DMS 273 treated with DMSO at 0.1 percent for 48 hours (cell line): ENCODE data around the gene TEP1.
"Not testable (repeated sequence)": the region's sequence is repeated elsewhere in the genome, so short reads cannot be mapped to it uniquely, and the experiment has no call there.

Experiments
- DNase-seq: peaks from one replicate; lab custom pipeline; 2025; lab: John Stamatoyannopoulos, UW

TEP1 gene

GRCh38 chr14:20386276-20386855, 26.9 kb downstream of the TEP1 start:
- DNase-seq, result no peak

DNA sequence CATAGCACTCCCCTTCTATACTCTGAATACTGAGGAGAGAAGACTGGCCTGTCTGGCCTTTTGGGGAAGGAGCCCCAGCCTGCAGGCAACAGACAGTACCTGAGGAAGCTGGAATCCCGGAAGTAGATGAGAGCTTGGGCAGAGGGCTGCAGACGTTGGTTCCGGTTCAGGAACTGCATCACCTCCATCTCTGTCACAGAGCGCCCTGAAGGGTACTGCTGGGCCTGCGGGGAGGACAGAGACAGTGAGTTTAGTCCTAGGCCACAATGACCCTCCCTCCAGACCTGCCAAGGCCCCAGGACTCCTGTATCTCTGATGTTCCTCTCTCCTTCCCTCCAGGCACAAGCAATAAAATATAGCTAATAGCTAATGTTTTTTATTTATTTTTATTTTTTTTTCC, 28.4 kb downstream of the TEP1 start:
- no peak for DNase-seq

GRCh38 chr14:20384321-20384720, 29.0 kb downstream of the TEP1 start:
- no peak for DNase-seq

DNA sequence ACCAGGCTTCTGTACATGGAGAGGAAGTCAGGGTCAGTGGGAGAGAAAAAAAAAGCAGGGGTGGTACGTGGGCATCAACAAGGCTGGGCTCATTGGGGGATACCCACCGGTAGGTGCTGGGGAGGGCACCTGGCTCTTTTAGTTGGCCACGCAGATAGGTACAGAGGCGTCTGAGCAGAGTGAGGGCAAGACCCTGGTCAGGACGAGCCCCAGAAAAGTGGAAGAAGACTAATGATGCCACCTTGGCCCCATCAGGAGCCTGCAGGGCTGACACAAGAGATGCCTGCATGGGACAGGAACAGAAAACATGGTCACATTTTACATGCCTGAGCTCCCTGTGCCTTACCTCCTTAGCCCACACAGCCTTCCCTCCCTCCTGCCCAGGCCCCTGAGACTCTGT, 29.7 kb downstream of the TEP1 start:
- DNase-seq, result no peak

DNA sequence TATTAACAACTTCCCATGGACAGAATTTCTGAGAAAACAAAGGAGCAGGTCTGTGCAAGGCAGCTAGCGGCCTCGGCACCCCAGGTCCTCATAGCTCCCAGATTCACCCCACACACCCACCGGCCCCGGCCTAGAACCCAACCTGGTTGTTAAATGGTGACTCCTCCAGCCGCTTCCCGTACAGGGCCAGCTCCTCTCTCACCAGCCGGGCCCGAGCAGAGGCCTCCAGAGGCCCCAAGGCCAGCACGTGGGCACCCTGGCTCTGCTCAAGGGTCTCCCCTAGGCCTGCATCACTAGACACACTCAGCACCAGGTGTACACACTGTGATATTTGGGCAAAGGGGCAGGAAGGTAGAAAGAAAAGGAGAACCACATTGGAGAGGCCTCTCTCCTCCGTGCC, 30.3 kb downstream of the TEP1 start:
- no peak for DNase-seq

GRCh38 chr14:20382526-20382925, 30.8 kb downstream of the TEP1 start:
- DNase-seq, result no peak

DNA sequence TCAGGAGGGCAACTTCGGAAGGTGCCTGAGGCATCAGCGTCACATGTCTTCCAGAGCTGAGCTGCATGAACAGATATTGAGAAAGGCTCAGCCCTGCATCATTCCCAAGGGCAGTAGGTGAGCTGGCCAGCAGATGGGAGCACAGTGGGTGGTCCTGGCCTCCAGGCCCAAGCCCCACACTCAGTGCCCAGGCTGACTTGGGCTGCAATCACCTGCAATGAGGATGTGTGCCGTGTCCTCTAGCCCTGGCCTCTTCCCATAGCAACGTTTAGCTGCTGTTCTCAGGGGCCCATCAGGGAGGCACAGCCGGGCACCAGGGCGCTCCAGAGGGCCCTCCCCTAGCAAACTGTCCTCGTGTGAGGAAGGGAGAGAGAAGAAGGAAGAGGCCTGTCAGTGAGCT, 32.0 kb downstream of the TEP1 start:
- DNase-seq, result no peak

GRCh38 chr14:20380681-20381080, 32.6 kb downstream of the TEP1 start:
- DNase-seq, result no peak

GRCh38 chr14:20379743-20380142, 33.6 kb downstream of the TEP1 start:
- no peak for DNase-seq

- no peak for DNase-seq
These were observed 36.1 kb downstream of the TEP1 start for GRCh38 chr14:20377171-20377570.

GRCh38 chr14:20376071-20376588, 37.2 kb downstream of the TEP1 start:
- no peak for DNase-seq

GRCh38 chr14:20375471-20375870, 37.8 kb downstream of the TEP1 start:
- DNase-seq, result no peak

- DNase-seq, result no peak
These were observed 40.5 kb downstream of the TEP1 start for GRCh38 chr14:20372796-20373195.

- DNase-seq, result no peak
These were observed 47.4 kb downstream of the TEP1 start for GRCh38 chr14:20365928-20366327.

DNA sequence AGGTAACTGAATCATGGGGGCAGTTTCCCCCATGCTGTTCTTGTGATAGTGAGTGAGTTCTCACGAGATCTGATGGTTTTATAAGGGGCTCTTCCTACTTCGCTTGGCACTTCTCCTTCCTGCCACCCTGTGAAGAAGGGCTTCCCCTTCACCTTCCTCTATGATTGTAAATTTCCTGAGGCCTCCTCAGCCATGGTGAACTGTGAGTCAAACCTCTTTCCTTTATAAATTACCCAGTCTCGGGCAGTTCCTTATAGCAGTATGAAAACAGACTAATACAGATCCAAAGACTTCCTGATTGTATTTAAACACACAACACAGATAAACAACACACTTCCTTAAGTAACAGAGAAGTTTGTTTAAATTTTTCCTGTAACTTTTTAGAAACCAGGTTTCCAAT, 54.8 kb downstream of the TEP1 start:
- DNase-seq, result not testable (repeated sequence)

DNA sequence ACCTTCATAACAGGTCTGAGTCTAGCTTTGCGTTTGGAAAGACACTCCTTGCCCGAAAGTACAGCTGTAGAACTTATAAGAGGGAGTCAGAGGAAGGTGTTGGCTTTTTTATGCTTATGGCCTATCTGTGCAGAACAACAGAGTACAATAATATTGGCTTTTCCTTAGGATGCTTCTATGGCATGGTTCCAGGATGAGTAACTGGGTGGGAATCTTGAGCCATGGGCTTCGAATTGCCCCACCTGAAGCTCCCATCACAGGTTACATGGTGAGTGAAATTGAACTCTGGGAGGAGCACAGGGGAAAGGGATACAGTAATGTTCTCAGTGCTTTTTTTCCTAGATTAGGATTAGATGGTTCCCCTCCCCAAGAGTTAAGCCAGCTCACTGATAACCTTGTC, 56.9 kb downstream of the TEP1 start:
- no peak for DNase-seq

DNA sequence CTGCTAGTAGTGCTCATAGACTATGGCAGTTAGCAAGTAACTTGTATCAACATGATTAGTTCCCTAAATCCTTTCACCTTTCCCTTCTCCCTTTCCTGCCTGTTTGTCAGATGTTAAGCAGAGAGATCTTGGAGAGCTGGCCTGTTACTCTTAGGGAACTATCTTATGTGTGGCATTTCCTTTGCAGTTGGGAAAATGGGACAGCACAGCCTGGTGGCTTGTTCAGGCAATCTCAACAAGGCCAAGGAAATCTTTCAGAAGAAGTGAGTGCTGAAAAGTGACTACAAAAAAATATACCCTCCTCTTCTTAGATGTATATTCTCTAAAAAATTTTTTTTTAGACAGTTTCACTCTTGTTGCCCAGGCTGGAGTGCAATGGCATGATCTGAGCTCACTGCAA, 62.4 kb downstream of the TEP1 start:
- no peak for DNase-seq

- DNase-seq, result no peak
These were observed 63.0 kb downstream of the TEP1 start for GRCh38 chr14:20350282-20350681.

GRCh38 chr14:20347747-20348146, 65.6 kb downstream of the TEP1 start:
- no peak for DNase-seq

GRCh38 chr14:20346713-20347112, 66.6 kb downstream of the TEP1 start:
- no peak for DNase-seq

- no peak for DNase-seq
These were observed 67.9 kb downstream of the TEP1 start for GRCh38 chr14:20345366-20345765.

DNA sequence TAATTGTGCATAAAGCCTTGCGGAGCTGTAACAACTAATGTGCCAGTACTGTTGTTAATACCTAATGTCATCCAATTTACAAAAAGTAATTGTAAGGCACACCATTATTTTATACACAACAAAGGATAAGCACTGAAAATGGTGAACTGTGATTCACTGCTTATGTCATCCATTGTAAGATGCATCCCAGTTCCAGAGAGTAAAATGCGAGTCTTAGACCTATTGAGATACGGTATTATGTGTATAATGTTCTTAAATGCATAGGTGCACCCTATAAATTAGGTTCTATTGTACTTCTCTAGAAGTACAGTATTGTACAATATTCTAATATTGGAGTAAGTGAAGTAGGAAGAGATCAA, 69.5 kb downstream of the TEP1 start:
- DNase-seq, result no peak

DNA sequence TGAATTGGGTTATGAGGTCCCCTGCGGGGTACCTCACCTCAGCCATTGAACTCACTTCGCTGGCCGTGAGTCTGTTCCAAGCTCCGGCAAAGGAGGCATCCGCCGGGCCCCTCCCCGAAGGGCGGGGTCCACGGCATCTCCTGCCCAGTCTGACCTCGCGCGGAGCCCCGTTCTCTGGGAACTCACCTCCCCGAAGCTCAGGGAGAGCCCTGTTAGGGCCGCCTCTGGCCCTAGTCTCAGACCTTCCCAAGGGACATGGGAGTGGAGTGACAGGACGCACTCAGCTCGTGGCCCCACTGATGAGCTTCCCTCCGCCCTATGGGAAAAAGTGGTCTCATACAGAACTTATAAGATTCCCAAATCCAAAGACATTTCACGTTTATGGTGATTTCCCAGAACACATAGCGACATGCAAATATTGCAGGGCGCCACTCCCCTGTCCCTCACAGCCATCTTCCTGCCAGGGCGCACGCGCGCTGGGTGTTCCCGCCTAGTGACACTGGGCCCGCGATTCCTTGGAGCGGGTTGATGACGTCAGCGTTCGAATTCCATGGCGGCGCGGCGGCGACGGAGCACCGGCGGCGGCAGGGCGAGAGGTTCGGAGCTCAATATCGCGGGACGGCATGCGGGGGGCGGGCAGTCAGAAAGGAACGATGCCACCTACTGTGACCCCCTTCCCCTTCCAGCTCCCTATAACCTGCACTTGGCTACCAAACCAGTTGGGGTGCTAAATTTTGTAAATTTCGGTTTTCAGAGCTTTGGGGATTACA, 70.0 kb downstream of the TEP1 start, which contains the start of gene PARP2:
Gene PARP2, plus strand, starts transcription at position 544 of the 770 bp plus-strand sequence. Its CDS starts 7 bp downstream, at position 551.
- DNase-seq, result peak; percentile 100

DNA sequence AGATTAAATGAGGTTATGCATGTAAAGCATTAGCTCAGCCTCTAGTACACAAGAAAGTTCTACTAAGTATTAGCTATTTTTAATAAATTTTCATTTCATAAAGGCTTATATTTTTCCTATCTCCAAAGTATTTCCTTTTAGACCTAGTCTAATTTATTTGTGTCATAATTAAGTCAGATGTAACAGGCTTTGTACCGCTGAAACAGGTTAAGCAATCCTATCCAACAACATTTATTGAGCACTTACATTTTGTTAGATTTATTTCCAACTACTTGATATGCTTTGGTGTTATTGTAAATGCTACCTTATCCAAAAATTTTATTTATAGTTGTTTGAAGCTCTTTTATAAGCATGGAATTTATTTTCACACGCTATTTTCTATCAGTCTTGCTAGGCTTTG, 71.7 kb downstream of the TEP1 start:
- no peak for DNase-seq
